Liver (tissue), 3 donors: ENCODE measurements around the gene UBE2D3.

Experiments used
- RAD21 ChIP-seq, 2 donors: IDR thresholded peaks; 2 replicates each; pipeline ENCODE4 v1.6.1; 2016; ENCODE audit warnings: antibody characterized with exemption in 2 of 2, mild to moderate bottlenecking in 2 of 2
- TF ChIP-seq, protein P1 (sequence below): fragments of 150-350 bp; IDR thresholded peaks from 2 replicates; pipeline ENCODE4 v1.5.1; 2017; ENCODE audit warnings: improper control_type of control experiment, low read depth, low read length; ENCODE audit not compliant: missing input control
- donor health status: healthy.
- donor health status: healthy.

DNA sequence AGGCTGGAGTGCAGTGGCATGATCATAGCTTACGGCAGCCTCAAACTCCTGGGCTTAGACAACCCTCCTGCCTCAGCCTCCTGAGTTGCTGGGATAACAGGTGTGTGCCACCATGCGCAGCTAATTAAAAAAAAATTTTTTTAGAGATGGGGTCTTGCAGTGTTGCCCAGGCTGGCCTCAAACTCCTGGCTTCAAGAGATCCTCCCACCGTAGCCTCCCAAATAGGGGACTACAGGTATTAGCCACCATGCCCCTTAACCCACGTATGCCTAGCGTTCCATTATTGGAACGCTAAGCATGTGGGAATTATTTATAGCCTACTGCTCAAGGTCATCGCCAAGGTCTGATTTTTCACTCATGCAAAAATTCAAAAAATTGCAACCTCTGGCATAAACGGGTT, 20.3 kb upstream of the UBE2D3 start:
- TF ChIP-seq RAD21 (IDR thresholded peaks at IDR 0.05) = no peak
- TF ChIP-seq, protein P1, sequence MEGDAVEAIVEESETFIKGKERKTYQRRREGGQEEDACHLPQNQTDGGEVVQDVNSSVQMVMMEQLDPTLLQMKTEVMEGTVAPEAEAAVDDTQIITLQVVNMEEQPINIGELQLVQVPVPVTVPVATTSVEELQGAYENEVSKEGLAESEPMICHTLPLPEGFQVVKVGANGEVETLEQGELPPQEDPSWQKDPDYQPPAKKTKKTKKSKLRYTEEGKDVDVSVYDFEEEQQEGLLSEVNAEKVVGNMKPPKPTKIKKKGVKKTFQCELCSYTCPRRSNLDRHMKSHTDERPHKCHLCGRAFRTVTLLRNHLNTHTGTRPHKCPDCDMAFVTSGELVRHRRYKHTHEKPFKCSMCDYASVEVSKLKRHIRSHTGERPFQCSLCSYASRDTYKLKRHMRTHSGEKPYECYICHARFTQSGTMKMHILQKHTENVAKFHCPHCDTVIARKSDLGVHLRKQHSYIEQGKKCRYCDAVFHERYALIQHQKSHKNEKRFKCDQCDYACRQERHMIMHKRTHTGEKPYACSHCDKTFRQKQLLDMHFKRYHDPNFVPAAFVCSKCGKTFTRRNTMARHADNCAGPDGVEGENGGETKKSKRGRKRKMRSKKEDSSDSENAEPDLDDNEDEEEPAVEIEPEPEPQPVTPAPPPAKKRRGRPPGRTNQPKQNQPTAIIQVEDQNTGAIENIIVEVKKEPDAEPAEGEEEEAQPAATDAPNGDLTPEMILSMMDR = no peak
